SK-N-SH treated with all-trans-retinoic acid at 6 μM for 48 hours (cell line): ENCODE measurements around the gene ERGIC1.
A peak's percentile ranks its signal among the peaks of the same experiment; 100 is the strongest.

Experiments
- ATAC-seq: fragments of 200-7000 bp; cut with Tn5 transposase; 3 replicates; pipeline ENCODE4 v1.9.1; 2020; ENCODE audit warnings: mild to moderate bottlenecking, moderate library complexity
- ARNTL ChIP-seq: fragments of 450-650 bp; formaldehyde crosslinking; IDR thresholded peaks from 2 replicates; pipeline ENCODE4 v1.5.0; 2020; ENCODE audit warnings: low read depth, mild to moderate bottlenecking, moderate library complexity, borderline replicate concordance
- BACH2 ChIP-seq: fragments of 250-450 bp; sonication (Bioruptor Pico); IDR thresholded peaks from 2 replicates; pipeline ENCODE4 v1.9.0; 2021; ENCODE audit warnings: mild to moderate bottlenecking, borderline replicate concordance
- CSDC2 ChIP-seq: fragments of 250-450 bp; sonication (Bioruptor Pico); IDR thresholded peaks from 2 replicates; pipeline ENCODE4 v1.5.0; 2020; ENCODE audit warnings: mild to moderate bottlenecking, moderate library complexity
- ESRRG ChIP-seq: fragments of 250-450 bp; sonication (Bioruptor Pico); IDR thresholded peaks from 2 replicates; pipeline ENCODE4 v1.6.1; 2021; ENCODE audit warnings: mild to moderate bottlenecking
- GLIS3 ChIP-seq: fragments of 250-450 bp; sonication (Bioruptor Pico); IDR thresholded peaks from 2 replicates; pipeline ENCODE4 v1.5.0; 2020; ENCODE audit warnings: mild to moderate bottlenecking, moderate library complexity
- ISL1 ChIP-seq: fragments of 250-450 bp; sonication (Bioruptor Pico); IDR thresholded peaks from 2 replicates; pipeline ENCODE4 v2.1.2; 2022; ENCODE audit warnings: mild to moderate bottlenecking, moderate library complexity
- RARB ChIP-seq: fragments of 250-450 bp; sonication (Bioruptor Pico); IDR thresholded peaks from 2 replicates; pipeline ENCODE4 v1.8.0; 2021; ENCODE audit warnings: mild to moderate bottlenecking, moderate library complexity
- SNAI2 ChIP-seq: fragments of 250-450 bp; sonication (Bioruptor Pico); IDR thresholded peaks from 2 replicates; pipeline ENCODE4 v1.5.0; 2020; ENCODE audit warnings: mild to moderate bottlenecking, moderate library complexity
- TOX ChIP-seq: fragments of 250-450 bp; sonication (Bioruptor Pico); IDR thresholded peaks from 2 replicates; pipeline ENCODE4 v1.8.0; 2021; ENCODE audit warnings: mild to moderate bottlenecking, moderate library complexity, borderline replicate concordance
- ZFP3 ChIP-seq: fragments of 250-450 bp; sonication (Bioruptor Pico); IDR thresholded peaks from 2 replicates; pipeline ENCODE4 v1.5.0; 2020; ENCODE audit warnings: mild to moderate bottlenecking, moderate library complexity
- ZFP30 ChIP-seq: fragments of 450-650 bp; formaldehyde crosslinking; IDR thresholded peaks from 2 replicates; pipeline ENCODE4 v1.5.0; 2022; ENCODE audit warnings: mild to moderate bottlenecking, moderate library complexity
- ZNF565 ChIP-seq: fragments of 450-650 bp; formaldehyde crosslinking; conservative IDR thresholded peaks from 2 replicates; pipeline ENCODE4 v1.5.0; 2020; ENCODE audit warnings: low read depth, mild to moderate bottlenecking, moderate library complexity
- ZNF8 ChIP-seq: fragments of 450-650 bp; formaldehyde crosslinking; IDR thresholded peaks from 2 replicates; pipeline ENCODE4 v1.5.0; 2020; ENCODE audit warnings: mild to moderate bottlenecking, moderate library complexity
- TF ChIP-seq, protein P1 (sequence below): fragments of 250-450 bp; sonication (Bioruptor Pico); IDR thresholded peaks from 2 replicates; pipeline ENCODE4 v1.5.0; 2020; ENCODE audit warnings: mild to moderate bottlenecking, moderate library complexity
- TF ChIP-seq, protein P2 (sequence below): fragments of 250-450 bp; sonication (Bioruptor Pico); IDR thresholded peaks from 2 replicates; pipeline ENCODE4 v1.8.0; 2021; ENCODE audit warnings: low read depth, mild to moderate bottlenecking, moderate library complexity, borderline replicate concordance
- TF ChIP-seq, protein P3 (sequence below): fragments of 250-450 bp; sonication (Bioruptor Pico); IDR thresholded peaks from 2 replicates; pipeline ENCODE4 v1.5.1; 2021; ENCODE audit warnings: mild to moderate bottlenecking, moderate library complexity
- TF ChIP-seq, protein P4 (sequence below): fragments of 250-450 bp; sonication (Bioruptor Pico); IDR thresholded peaks from 2 replicates; pipeline ENCODE4 v1.8.0; 2020; ENCODE audit warnings: mild to moderate bottlenecking, moderate library complexity, borderline replicate concordance

The ERGIC1 gene

DNA sequence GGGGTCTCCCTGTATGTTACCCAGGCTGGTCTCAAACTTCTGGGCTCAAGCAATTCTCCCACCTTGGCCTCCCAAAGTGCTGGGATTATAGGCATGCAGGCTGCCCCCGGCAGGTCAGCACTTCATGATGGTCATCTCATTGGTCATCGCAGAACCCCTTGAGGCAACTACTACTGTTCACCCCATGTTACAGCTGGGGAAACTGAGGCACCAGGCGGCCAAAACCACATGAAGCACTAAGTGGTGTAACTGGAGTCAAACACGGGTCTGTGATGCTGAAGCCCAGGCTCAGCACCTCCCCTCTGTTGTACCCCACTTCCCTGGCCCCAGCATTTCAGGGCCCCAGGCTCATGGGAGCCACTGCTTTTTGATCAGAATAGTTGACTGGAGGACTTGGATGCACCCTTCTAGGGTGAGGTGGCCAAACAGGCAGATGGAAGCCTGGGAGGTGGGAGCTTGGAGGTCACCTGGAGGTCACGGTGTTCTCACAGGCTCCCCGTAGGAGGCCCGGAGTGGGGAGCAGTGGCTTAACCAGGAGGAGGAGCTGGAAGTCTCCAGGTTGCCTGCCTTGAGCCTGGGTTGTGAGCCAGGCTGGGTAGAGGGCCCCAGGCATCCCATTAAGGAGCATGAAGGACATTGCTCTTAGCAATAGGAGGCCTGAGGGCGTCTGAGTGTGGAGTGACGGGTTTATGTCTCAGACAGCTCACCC, 67.9 kb downstream of the ERGIC1 start:
- TF ChIP-seq ISL1 (CRISPR knock-in tag) (no peak), ZNF565 (no peak), SNAI2 (no peak), RARB (CRISPR knock-in tag) (no peak), CSDC2 (CRISPR knock-in tag) (peak; percentile 91), ZFP3 (CRISPR knock-in tag) (peak; percentile 61; the same call in 1 of the 2 replicates)
- TF ChIP-seq, protein P1, sequence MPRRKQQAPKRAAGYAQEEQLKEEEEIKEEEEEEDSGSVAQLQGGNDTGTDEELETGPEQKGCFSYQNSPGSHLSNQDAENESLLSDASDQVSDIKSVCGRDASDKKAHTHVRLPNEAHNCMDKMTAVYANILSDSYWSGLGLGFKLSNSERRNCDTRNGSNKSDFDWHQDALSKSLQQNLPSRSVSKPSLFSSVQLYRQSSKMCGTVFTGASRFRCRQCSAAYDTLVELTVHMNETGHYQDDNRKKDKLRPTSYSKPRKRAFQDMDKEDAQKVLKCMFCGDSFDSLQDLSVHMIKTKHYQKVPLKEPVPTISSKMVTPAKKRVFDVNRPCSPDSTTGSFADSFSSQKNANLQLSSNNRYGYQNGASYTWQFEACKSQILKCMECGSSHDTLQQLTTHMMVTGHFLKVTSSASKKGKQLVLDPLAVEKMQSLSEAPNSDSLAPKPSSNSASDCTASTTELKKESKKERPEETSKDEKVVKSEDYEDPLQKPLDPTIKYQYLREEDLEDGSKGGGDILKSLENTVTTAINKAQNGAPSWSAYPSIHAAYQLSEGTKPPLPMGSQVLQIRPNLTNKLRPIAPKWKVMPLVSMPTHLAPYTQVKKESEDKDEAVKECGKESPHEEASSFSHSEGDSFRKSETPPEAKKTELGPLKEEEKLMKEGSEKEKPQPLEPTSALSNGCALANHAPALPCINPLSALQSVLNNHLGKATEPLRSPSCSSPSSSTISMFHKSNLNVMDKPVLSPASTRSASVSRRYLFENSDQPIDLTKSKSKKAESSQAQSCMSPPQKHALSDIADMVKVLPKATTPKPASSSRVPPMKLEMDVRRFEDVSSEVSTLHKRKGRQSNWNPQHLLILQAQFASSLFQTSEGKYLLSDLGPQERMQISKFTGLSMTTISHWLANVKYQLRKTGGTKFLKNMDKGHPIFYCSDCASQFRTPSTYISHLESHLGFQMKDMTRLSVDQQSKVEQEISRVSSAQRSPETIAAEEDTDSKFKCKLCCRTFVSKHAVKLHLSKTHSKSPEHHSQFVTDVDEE (CRISPR knock-in tag) = no peak
- ATAC-seq = no peak

DNA sequence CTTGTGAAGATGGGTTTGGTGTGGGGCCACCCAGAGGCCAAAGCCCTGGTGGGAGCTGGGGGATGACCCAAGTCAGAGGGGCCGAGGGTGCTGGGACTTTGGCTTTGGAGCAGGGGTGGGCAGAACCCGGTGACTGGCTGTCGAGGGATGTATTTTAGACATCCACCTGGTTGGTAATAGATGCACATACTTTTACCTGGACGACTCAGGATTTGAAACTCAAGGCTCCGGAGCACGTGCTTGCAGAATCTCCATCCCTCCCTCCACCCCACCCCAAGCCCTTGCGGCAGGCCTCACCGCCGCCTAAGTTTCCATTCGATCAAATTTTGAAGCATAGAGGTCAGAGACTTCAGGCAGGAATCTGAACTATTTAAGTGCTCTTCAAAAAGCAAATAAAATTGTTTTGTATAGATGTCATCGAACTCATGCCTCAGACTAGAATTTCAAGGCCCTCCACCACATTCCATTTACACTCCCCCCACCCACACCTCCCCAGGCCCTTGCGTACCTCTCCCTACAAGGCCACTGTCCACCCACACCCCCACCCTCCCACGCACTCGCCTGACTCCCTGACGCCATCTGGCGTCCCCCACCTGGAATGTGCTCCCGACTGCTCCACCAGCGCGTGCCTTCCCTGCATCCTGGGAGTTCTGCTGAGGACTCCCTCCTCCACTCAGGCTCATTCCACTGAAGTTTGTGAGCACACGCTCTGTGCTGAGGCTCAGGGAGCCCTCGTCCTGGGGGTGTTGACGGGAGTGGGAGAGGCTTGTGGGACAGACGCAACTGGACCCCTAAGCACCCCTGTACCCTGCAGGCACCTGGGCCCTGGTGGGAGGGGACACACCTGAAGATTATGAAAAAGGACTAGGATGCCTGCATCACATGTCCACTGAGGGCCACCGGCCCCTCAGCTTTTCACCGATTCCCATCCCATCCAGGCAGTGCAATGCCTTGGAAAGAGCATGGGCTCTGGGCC, 68.7 kb downstream of the ERGIC1 start:
- TF ChIP-seq ESRRG (CRISPR knock-in tag) = no peak
- TF ChIP-seq ISL1 (CRISPR knock-in tag) = peak; percentile 30
- no peak for TF ChIP-seq BACH2
- peak; percentile 27; the same call in 1 of the 2 replicates for TF ChIP-seq ZFP3 (CRISPR knock-in tag)
- TF ChIP-seq CSDC2 (CRISPR knock-in tag) = peak; percentile 66; the same call in 1 of the 2 replicates
- TF ChIP-seq ARNTL (CRISPR knock-in tag) = no peak
- TF ChIP-seq, all 23 proteins: peak for 3
- ATAC-seq = peak; percentile 76

DNA sequence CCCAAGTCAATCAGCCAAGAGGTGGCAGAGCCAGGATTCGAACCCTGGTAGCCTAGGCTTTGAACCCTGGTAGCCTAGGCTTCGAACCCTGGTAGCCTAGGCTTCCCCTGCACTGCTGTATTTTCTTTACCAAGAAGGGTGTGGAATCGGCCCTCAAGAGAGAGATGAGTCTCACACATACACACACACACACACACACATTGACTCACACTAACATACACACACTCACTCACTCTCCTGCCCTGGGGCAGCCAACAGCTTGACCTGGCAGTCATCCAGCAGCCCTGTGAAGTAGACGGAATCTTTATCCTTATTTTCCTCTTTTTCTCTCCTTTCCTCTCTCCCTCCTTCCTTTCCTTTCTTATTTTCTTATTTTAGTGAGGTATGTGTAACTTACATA, 69.7 kb downstream of the ERGIC1 start:
- ATAC-seq = peak; percentile 43
- TF ChIP-seq, protein P2, sequence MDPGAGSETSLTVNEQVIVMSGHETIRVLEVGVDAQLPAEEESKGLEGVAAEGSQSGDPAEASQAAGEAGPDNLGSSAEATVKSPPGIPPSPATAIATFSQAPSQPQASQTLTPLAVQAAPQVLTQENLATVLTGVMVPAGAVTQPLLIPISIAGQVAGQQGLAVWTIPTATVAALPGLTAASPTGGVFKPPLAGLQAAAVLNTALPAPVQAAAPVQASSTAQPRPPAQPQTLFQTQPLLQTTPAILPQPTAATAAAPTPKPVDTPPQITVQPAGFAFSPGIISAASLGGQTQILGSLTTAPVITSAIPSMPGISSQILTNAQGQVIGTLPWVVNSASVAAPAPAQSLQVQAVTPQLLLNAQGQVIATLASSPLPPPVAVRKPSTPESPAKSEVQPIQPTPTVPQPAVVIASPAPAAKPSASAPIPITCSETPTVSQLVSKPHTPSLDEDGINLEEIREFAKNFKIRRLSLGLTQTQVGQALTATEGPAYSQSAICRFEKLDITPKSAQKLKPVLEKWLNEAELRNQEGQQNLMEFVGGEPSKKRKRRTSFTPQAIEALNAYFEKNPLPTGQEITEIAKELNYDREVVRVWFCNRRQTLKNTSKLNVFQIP (CRISPR knock-in tag) = no peak
- TF ChIP-seq CSDC2 (CRISPR knock-in tag) (peak; percentile 54; the same call in 1 of the 2 replicates), SNAI2 (no peak), GLIS3 (CRISPR knock-in tag) (no peak), ZNF8 (CRISPR knock-in tag) (peak; percentile 29; the same call in 1 of the 2 replicates), ZFP30 (CRISPR knock-in tag) (no peak)
- TF ChIP-seq, protein P3, sequence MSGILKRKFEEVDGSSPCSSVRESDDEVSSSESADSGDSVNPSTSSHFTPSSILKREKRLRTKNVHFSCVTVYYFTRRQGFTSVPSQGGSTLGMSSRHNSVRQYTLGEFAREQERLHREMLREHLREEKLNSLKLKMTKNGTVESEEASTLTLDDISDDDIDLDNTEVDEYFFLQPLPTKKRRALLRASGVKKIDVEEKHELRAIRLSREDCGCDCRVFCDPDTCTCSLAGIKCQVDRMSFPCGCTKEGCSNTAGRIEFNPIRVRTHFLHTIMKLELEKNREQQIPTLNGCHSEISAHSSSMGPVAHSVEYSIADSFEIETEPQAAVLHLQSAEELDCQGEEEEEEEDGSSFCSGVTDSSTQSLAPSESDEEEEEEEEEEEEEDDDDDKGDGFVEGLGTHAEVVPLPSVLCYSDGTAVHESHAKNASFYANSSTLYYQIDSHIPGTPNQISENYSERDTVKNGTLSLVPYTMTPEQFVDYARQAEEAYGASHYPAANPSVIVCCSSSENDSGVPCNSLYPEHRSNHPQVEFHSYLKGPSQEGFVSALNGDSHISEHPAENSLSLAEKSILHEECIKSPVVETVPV (CRISPR knock-in tag) = no peak
- TF ChIP-seq, all 23 proteins: peak for 2

DNA sequence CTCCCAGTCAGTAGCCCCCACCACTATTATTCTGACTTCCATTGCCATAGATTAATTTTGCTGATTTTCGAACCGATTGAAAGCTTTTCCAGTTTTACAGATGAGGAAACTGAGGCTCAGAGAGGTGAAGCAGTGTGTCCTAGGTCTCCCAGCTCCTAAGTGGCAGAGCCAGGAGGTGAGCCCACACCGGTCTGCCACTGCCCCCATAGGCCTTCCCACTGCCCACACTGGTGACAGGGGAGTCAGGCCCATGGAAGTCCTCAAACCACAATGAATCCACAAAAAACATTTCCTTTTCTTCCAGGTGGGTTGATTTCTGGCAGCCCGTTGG, 70.2 kb downstream of the ERGIC1 start:
- ATAC-seq = no peak; the same call in 2 of the 3 replicates
- TF ChIP-seq ZNF565 (no peak), CSDC2 (CRISPR knock-in tag) (peak; percentile 30; the same call in 1 of the 2 replicates)
- TF ChIP-seq, all 23 proteins: peak for 1

DNA sequence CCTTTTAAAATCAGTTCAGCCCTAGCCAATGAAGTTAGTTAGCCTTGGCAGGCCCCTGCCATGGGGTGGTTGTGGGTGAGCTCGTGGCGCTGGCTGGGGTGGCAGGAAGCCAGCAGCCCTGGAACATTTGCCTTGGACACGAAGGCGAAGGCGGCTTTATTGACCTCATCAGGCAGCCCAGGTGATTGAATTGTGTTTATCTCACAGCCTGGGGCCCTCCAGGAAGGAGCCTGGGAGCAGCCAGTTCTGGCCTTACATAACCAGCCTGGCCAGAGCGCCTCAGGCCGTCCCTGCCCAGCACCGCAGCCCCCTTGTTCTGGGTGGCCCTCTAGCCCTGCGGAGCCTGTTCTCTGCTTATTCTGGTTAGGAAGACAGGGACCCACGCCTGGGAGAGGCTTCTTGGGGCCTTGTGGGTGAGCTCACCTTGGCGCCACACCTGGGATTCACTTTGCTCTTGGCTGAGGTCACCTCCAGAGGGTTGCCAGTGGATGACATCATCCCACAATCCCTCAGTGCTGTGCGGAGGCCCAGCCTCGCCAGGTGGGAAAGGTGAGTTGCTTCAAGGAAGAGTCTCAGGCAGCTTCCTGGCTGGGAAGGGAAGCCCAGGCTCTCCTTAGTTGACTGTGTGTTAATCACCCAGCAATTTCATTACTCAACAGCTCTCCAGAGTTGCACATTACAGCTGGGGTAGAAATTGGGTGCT, 70.7 kb downstream of the ERGIC1 start:
- peak; percentile 7; the same call in 2 of the 3 replicates for ATAC-seq
- peak; percentile 8; the same call in 1 of the 2 replicates for TF ChIP-seq CSDC2 (CRISPR knock-in tag)
- TF ChIP-seq TOX (CRISPR knock-in tag) = no peak
- TF ChIP-seq, protein P2 (CRISPR knock-in tag) = no peak
- TF ChIP-seq RARB (CRISPR knock-in tag) = no peak
- TF ChIP-seq, protein P3 (CRISPR knock-in tag) = no peak
- no peak for TF ChIP-seq ARNTL (CRISPR knock-in tag)
- peak; percentile 57; the same call in 1 of the 2 replicates for TF ChIP-seq ZFP3 (CRISPR knock-in tag)
- 0 out of 2 replicates have a peak, but pooled peaks have one; percentile 37 for TF ChIP-seq ISL1 (CRISPR knock-in tag)
- 0 out of 2 replicates have a peak, but pooled peaks have one; percentile 27 for TF ChIP-seq SNAI2
- TF ChIP-seq ZNF565 = no peak
- TF ChIP-seq, protein P4, sequence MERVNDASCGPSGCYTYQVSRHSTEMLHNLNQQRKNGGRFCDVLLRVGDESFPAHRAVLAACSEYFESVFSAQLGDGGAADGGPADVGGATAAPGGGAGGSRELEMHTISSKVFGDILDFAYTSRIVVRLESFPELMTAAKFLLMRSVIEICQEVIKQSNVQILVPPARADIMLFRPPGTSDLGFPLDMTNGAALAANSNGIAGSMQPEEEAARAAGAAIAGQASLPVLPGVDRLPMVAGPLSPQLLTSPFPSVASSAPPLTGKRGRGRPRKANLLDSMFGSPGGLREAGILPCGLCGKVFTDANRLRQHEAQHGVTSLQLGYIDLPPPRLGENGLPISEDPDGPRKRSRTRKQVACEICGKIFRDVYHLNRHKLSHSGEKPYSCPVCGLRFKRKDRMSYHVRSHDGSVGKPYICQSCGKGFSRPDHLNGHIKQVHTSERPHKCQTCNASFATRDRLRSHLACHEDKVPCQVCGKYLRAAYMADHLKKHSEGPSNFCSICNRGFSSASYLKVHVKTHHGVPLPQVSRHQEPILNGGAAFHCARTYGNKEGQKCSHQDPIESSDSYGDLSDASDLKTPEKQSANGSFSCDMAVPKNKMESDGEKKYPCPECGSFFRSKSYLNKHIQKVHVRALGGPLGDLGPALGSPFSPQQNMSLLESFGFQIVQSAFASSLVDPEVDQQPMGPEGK (CRISPR knock-in tag) = no peak
- no peak for TF ChIP-seq GLIS3 (CRISPR knock-in tag)
